RWPE1 (cell line): Measurements from ENCODE around the gene PKNOX2.

Source experiments
- CTCF ChIA-PET: fragments of 350-600 bp; sonication (Branson Sonifier 250); formaldehyde crosslinking; extraction: SDS; loops from one replicate; lab custom pipeline; 2021; lab: Yijun Ruan, JAX
- POLR2A ChIA-PET: fragments of 400-600 bp; formaldehyde crosslinking; extraction: SDS; loops from one replicate; lab custom pipeline; 2020; ENCODE audit warnings: antibody characterized with exemption; ENCODE audit not compliant: low non-redundant PET; lab: Yijun Ruan, JAX
- DNase-seq: peaks from one replicate; pipeline ENCODE4 v3.0.0; 2012; ENCODE audit warnings: low spot score
- H3K27ac ChIP-seq: fragments of 450-650 bp; 2 replicates; pipeline ENCODE4 v1.5.1; 2017
- TF ChIP-seq, protein P1 (sequence below): fragments of 450-650 bp; conservative IDR thresholded peaks from 2 replicates; pipeline ENCODE4 v1.5.1; 2017; ENCODE audit warnings: low read depth, mild to moderate bottlenecking

Gene PKNOX2

DNA sequence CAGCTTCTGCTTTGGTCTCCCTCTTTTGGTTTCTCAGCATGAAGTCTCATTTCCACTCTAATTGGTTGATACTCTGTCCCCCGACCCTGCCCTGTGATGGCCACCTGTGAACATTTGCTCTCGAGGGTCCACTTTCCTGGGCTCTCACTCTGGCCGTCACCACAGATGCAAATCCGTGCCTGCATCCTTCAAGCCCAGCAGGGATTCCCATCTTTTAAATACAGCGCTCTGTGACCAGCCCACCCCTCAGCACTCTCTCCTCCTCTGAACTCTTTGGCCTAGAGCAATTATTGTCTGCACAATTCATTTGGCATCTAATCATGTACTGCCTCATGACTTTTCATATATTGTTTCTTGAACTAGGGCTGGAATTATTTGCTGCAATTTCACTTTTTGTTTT, 26.0 kb downstream of the PKNOX2 start:
- no peak overlapping the region for H3K27ac ChIP-seq
- CTCF ChIA-PET: no interaction called here
- TF ChIP-seq, protein P1, sequence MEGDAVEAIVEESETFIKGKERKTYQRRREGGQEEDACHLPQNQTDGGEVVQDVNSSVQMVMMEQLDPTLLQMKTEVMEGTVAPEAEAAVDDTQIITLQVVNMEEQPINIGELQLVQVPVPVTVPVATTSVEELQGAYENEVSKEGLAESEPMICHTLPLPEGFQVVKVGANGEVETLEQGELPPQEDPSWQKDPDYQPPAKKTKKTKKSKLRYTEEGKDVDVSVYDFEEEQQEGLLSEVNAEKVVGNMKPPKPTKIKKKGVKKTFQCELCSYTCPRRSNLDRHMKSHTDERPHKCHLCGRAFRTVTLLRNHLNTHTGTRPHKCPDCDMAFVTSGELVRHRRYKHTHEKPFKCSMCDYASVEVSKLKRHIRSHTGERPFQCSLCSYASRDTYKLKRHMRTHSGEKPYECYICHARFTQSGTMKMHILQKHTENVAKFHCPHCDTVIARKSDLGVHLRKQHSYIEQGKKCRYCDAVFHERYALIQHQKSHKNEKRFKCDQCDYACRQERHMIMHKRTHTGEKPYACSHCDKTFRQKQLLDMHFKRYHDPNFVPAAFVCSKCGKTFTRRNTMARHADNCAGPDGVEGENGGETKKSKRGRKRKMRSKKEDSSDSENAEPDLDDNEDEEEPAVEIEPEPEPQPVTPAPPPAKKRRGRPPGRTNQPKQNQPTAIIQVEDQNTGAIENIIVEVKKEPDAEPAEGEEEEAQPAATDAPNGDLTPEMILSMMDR: no peak
- DNase-seq: no peak
- POLR2A ChIA-PET: no interaction called here

DNA sequence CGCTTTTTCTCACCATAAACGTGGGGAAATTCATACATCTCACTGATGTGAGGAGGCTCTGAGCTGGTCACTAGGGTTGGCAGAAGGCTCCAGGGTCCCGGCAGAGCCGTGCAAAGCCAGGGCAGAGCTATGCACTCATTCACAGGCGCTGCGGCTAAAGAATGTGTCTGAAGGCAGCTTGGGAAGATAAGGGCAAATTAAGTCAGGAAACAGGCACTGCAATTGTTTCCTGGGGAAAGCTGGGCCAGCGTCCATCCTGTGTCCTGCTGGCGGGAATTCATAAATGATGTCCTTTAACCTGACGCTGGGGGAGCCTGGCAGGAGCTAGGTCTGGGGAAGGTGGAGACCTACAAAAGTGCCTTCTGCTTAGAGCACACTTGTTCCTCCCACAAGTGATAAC, 27.6 kb downstream of the PKNOX2 start:
- H3K27ac ChIP-seq: no peak overlapping the region
- no peak for DNase-seq
- POLR2A ChIA-PET: no interaction called here
- TF ChIP-seq, protein P1: no peak
- CTCF ChIA-PET: interaction anchor here (1.0 kb wide), 1 partner anchor 355 kb away, joined by 3 read pairs; no protein-coding TSS in a partner anchor

DNA sequence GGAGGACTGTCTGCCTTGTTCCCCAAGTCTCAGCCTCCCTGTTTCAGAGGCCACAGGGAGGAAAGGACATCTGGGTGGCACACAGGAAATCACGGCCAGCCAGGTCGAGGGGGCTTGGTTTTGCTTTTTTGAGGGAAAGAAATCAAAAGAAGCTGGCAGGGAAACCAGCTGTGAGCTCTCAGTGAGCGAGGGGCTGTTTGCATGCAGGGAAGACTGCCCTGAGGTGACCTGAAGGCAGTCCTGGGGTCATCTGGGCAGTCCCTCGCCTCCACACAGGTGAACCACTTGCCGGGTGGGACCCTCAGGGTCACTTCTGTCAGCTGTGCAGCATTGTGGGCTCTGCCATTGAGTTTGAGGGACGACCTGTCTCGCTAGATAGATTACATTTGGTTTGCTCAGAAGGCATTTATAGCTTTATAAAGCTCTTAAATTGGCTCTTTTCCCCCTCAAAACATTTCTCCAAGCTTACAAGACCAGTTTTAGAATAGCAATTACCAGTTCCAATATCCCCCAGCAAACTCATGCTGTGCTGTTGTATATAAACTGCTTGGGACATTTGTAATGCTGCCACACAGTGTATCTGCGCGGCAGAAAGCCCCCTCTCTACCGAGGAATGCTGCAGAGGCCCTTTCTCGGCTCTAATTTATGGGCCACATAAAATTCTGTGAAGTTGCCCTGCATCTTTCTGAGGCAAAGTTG, 28.3 kb downstream of the PKNOX2 start:
- CTCF ChIA-PET: interaction anchor here (1.0 kb wide), 1 partner anchor 356 kb away, joined by 3 read pairs; no protein-coding TSS in a partner anchor
- TF ChIP-seq, protein P1: no peak
- DNase-seq: no peak
- no peak overlapping the region for H3K27ac ChIP-seq
- POLR2A ChIA-PET: no interaction called here

DNA sequence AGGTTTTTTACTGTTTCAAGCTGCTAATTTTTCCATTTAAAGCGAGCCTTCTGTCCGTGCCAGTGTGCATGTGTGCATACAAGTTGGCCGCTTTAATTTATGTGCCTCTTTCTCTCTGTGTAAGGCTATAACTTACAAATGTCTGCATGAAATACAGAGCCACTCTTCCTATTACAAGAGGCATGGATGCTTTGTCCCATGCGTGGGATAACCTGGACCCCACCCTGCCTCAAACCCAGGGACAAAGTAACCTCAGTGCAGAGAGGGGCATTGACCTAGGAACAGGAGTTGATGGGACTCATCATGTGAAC, 28.8 kb downstream of the PKNOX2 start:
- TF ChIP-seq, protein P1: no peak
- POLR2A ChIA-PET: no interaction called here
- H3K27ac ChIP-seq: no peak overlapping the region
- CTCF ChIA-PET: interaction anchor here (1.0 kb wide), 1 partner anchor 357 kb away, joined by 3 read pairs; no protein-coding TSS in a partner anchor
- no peak for DNase-seq

DNA sequence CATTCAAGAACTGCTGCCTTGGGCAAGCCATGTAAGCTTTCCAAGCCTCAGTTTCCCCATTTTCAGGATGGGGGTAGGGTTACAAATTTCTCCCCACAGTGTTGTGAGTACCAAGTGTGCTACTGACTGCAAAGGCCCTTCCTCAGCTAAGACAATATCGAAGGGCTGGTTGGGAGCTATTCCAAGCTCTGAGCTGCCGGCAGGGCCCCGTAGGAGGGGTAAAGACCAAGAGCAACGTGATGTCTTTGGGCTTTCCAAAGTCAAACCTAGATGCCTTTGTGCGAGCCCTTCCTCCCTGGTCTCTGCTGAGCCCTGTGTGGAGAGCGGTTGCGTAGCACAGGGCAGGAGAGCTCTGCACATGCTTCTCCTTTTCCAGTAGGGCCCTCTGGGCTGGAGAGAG, 29.3 kb downstream of the PKNOX2 start:
- ChIA-PET POLR2A (no interaction called here), CTCF (no interaction called here)
- TF ChIP-seq, protein P1: no peak
- no peak for DNase-seq
- H3K27ac ChIP-seq: no peak overlapping the region

DNA sequence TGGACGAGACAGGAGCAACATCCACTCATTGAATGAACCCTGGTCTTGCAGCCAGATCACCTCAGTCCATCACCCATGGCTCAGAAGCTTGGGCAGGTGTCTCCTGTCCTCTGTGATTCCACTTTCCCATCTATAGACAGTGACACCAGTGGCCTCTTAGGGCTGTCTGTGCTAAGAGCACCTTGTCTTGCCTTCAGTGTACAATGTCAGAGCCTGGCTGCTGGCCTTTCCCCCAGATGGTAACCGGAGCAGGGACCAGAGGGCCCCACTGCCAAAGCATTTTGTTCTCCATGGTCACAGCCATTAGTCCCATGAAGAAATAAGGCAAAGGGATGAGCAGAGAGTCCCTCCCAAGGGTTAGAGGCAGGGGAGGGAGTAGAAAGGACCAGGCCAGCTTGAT, 35.4 kb downstream of the PKNOX2 start:
- H3K27ac ChIP-seq: no peak overlapping the region
- CTCF ChIA-PET: no interaction called here
- DNase-seq: no peak
- TF ChIP-seq, protein P1: no peak
- POLR2A ChIA-PET: no interaction called here
